ENCODE measurements around the gene ACIN1. TPM values are rescaled to one million over a fixed set of nuclear protein-coding genes. Genes with fewer than 3 reads are reported as not detected.

The ACIN1 gene
- total RNA-seq, 1 donor from 2014 or later = 62.1 TPM

GRCh38 chr14:23125011-23125410, 30.1 kb upstream of the ACIN1 start:
- H3K27me3 ChIP-seq (ENCODE audit: control insufficient read depth in 3 of 3, insufficient read depth in 3 of 3, low read length in 3 of 3) = no peaks in the 10 kb centered on the region
- no peak overlapping the region for H3K9ac ChIP-seq (ENCODE audit: low read depth in 1 of 3, low read length in 3 of 3)
- no peak overlapping the region for H3K4me3 ChIP-seq (ENCODE audit: low read length in 3 of 3)
- H3K4me1 ChIP-seq (ENCODE audit: control insufficient read depth in 3 of 3, insufficient read depth in 3 of 3, low read length in 3 of 3) = peaks cover 34 to 45% (median 37%) of the 10 kb centered on the region in 3 donors
- H3K9me3 ChIP-seq (ENCODE audit: control insufficient read depth in 3 of 3, low read length in 3 of 3) = no peaks in the 10 kb centered on the region
- H3K36me3 ChIP-seq (ENCODE audit: control insufficient read depth in 3 of 3, insufficient read depth in 3 of 3, low read length in 3 of 3) = peaks cover 29 to 33% (median 29%) of the 10 kb centered on the region in 3 donors
- H3K27ac ChIP-seq (ENCODE audit: low read depth, low read length) = no peak overlapping the region

- H3K27me3 ChIP-seq (ENCODE audit: control insufficient read depth in 3 of 3, insufficient read depth in 3 of 3, low read length in 3 of 3) = no peaks in the 10 kb centered on the region
- no peaks in the 10 kb centered on the region for H3K9me3 ChIP-seq (ENCODE audit: control insufficient read depth in 3 of 3, low read length in 3 of 3)
- H3K4me3 ChIP-seq (ENCODE audit: low read length in 3 of 3) = no peak overlapping the region
- no peak overlapping the region for H3K27ac ChIP-seq (ENCODE audit: low read depth, low read length)
- peaks cover 25 to 28% (median 26%) of the 10 kb centered on the region in 3 donors for H3K36me3 ChIP-seq (ENCODE audit: control insufficient read depth in 3 of 3, insufficient read depth in 3 of 3, low read length in 3 of 3)
- H3K4me1 ChIP-seq (ENCODE audit: control insufficient read depth in 3 of 3, insufficient read depth in 3 of 3, low read length in 3 of 3) = peaks cover 34 to 50% (median 37%) of the 10 kb centered on the region in 3 donors
- no peak overlapping the region for H3K9ac ChIP-seq (ENCODE audit: low read depth in 1 of 3, low read length in 3 of 3)
Measured at GRCh38 chr14:23124337-23124954, 29.5 kb upstream of the ACIN1 start.

GRCh38 chr14:23123419-23123818, 28.5 kb upstream of the ACIN1 start:
- Histone ChIP-seq H3K9ac (ENCODE audit: low read depth in 1 of 3, low read length in 3 of 3) (no peak overlapping the region), H3K4me3 (ENCODE audit: low read length in 3 of 3) (no peak overlapping the region), H3K27ac (ENCODE audit: low read depth, low read length) (no peak overlapping the region), H3K4me1 (ENCODE audit: control insufficient read depth in 3 of 3, insufficient read depth in 3 of 3, low read length in 3 of 3) (peaks cover 34 to 53% (median 37%) of the 10 kb centered on the region in 3 donors), H3K27me3 (ENCODE audit: control insufficient read depth in 3 of 3, insufficient read depth in 3 of 3, low read length in 3 of 3) (no peaks in the 10 kb centered on the region), H3K9me3 (ENCODE audit: control insufficient read depth in 3 of 3, low read length in 3 of 3) (no peaks in the 10 kb centered on the region), H3K36me3 (ENCODE audit: control insufficient read depth in 3 of 3, insufficient read depth in 3 of 3, low read length in 3 of 3) (peaks cover 17 to 18% (median 18%) of the 10 kb centered on the region in 3 donors)

GRCh38 chr14:23122086-23122485, 27.1 kb upstream of the ACIN1 start:
- peaks cover 5 to 6% (median 5%) of the 10 kb centered on the region in 3 donors for H3K36me3 ChIP-seq (ENCODE audit: control insufficient read depth in 3 of 3, insufficient read depth in 3 of 3, low read length in 3 of 3)
- no peak overlapping the region for H3K4me3 ChIP-seq (ENCODE audit: low read length in 3 of 3)
- H3K9ac ChIP-seq (ENCODE audit: low read depth in 1 of 3, low read length in 3 of 3) = no peak overlapping the region
- H3K27me3 ChIP-seq (ENCODE audit: control insufficient read depth in 3 of 3, insufficient read depth in 3 of 3, low read length in 3 of 3) = no peaks in the 10 kb centered on the region
- no peaks in the 10 kb centered on the region for H3K9me3 ChIP-seq (ENCODE audit: control insufficient read depth in 3 of 3, low read length in 3 of 3)
- H3K4me1 ChIP-seq (ENCODE audit: control insufficient read depth in 3 of 3, insufficient read depth in 3 of 3, low read length in 3 of 3) = peaks cover 31 to 51% (median 37%) of the 10 kb centered on the region in 3 donors
- no peak overlapping the region for H3K27ac ChIP-seq (ENCODE audit: low read depth, low read length)

GRCh38 chr14:23121361-23121771, 26.4 kb upstream of the ACIN1 start:
- Histone ChIP-seq H3K9ac (ENCODE audit: low read depth in 1 of 3, low read length in 3 of 3) (peak overlapping the region in 1 of 3 donors; percentile 50), H3K27me3 (ENCODE audit: control insufficient read depth in 3 of 3, insufficient read depth in 3 of 3, low read length in 3 of 3) (no peaks in the 10 kb centered on the region), H3K4me1 (ENCODE audit: control insufficient read depth in 3 of 3, insufficient read depth in 3 of 3, low read length in 3 of 3) (peaks cover 24 to 44% (median 31%) of the 10 kb centered on the region in 3 donors), H3K27ac (ENCODE audit: low read depth, low read length) (no peak overlapping the region), H3K4me3 (ENCODE audit: low read length in 3 of 3) (peak overlapping the region in 1 of 3 donors; percentile 6), H3K9me3 (ENCODE audit: control insufficient read depth in 3 of 3, low read length in 3 of 3) (no peaks in the 10 kb centered on the region), H3K36me3 (ENCODE audit: control insufficient read depth in 3 of 3, insufficient read depth in 3 of 3, low read length in 3 of 3) (no peaks in the 10 kb centered on the region)

- H3K9ac ChIP-seq (ENCODE audit: low read depth in 1 of 3, low read length in 3 of 3) = peak overlapping the region in 1 of 3 donors; percentile 50
- H3K9me3 ChIP-seq (ENCODE audit: control insufficient read depth in 3 of 3, low read length in 3 of 3) = no peaks in the 10 kb centered on the region
- H3K27me3 ChIP-seq (ENCODE audit: control insufficient read depth in 3 of 3, insufficient read depth in 3 of 3, low read length in 3 of 3) = no peaks in the 10 kb centered on the region
- H3K4me3 ChIP-seq (ENCODE audit: low read length in 3 of 3) = no peak overlapping the region
- H3K27ac ChIP-seq (ENCODE audit: low read depth, low read length) = no peak overlapping the region
- peaks cover 19 to 38% (median 25%) of the 10 kb centered on the region in 3 donors for H3K4me1 ChIP-seq (ENCODE audit: control insufficient read depth in 3 of 3, insufficient read depth in 3 of 3, low read length in 3 of 3)
- H3K36me3 ChIP-seq (ENCODE audit: control insufficient read depth in 3 of 3, insufficient read depth in 3 of 3, low read length in 3 of 3) = no peaks in the 10 kb centered on the region
Measured at GRCh38 chr14:23120541-23121251, 25.8 kb upstream of the ACIN1 start.

GRCh38 chr14:23119363-23120327, 24.7 kb upstream of the ACIN1 start:
- peaks cover 15 to 43% (median 23%) of the 10 kb centered on the region in 3 donors for H3K4me1 ChIP-seq (ENCODE audit: control insufficient read depth in 3 of 3, insufficient read depth in 3 of 3, low read length in 3 of 3)
- H3K36me3 ChIP-seq (ENCODE audit: control insufficient read depth in 3 of 3, insufficient read depth in 3 of 3, low read length in 3 of 3) = no peaks in the 10 kb centered on the region
- no peak overlapping the region for H3K4me3 ChIP-seq (ENCODE audit: low read length in 3 of 3)
- H3K9ac ChIP-seq (ENCODE audit: low read depth in 1 of 3, low read length in 3 of 3) = no peak overlapping the region
- no peaks in the 10 kb centered on the region for H3K27me3 ChIP-seq (ENCODE audit: control insufficient read depth in 3 of 3, insufficient read depth in 3 of 3, low read length in 3 of 3)
- H3K27ac ChIP-seq (ENCODE audit: low read depth, low read length) = no peak overlapping the region
- H3K9me3 ChIP-seq (ENCODE audit: control insufficient read depth in 3 of 3, low read length in 3 of 3) = no peaks in the 10 kb centered on the region

GRCh38 chr14:23118506-23119362, 23.8 kb upstream of the ACIN1 start, which contains the start of gene CEBPE:
CEBPE (minus strand) TSS chr14:23119255; CDS start chr14:23119091, 164 bp downstream.
- Histone ChIP-seq H3K9ac (ENCODE audit: low read depth in 1 of 3, low read length in 3 of 3) (no peak within 1 kb of the TSS), H3K27ac (ENCODE audit: low read depth, low read length) (no peak within 1 kb of the TSS), H3K36me3 (ENCODE audit: control insufficient read depth in 3 of 3, insufficient read depth in 3 of 3, low read length in 3 of 3) (no peaks in the 10 kb centered on the region), H3K27me3 (ENCODE audit: control insufficient read depth in 3 of 3, insufficient read depth in 3 of 3, low read length in 3 of 3) (peaks cover 0 to 4% (median 0%) of the 10 kb centered on the region in 3 donors), H3K4me1 (ENCODE audit: control insufficient read depth in 3 of 3, insufficient read depth in 3 of 3, low read length in 3 of 3) (peaks cover 7 to 36% (median 19%) of the 10 kb centered on the region in 3 donors), H3K9me3 (ENCODE audit: control insufficient read depth in 3 of 3, low read length in 3 of 3) (no peaks in the 10 kb centered on the region), H3K4me3 (ENCODE audit: low read length in 3 of 3) (no peak within 1 kb of the TSS)
